Activated naive CD8-positive, alpha-beta T cell treated with anti-CD3 and anti-CD28 coated beads, Interleukin-2, amount 10 ng/mL, durations not matched to agents 7 days and 5 days (primary cell): ENCODE data around the gene TMEM19. TPM values are rescaled to one million over a fixed set of nuclear protein-coding genes. Genes with fewer than 3 reads are reported as not detected.
A peak's percentile ranks its signal among the peaks of the same experiment; 100 is the strongest.

Experiments used
- ATAC-seq: fragments of 150-1000 bp; cut with Tn5 transposase; one replicate; pipeline ENCODE4 v1.10.0; 2021; ENCODE audit warnings: low read depth, moderate library complexity
- POLR2A ChIA-PET: fragments of 350-600 bp; sonication (Branson Sonifier 250); formaldehyde crosslinking; loops from one replicate; lab custom pipeline; 2021; ENCODE audit warnings: antibody characterized with exemption; lab: Charles Lee
- DNase-seq: peaks from one replicate; pipeline ENCODE4 v3.0.0; 2021
- H3K27ac Mint-ChIP-seq: one replicate; pipeline ENCODE4 v1.8.0; 2022; ENCODE audit warnings: mild to moderate bottlenecking, mixed read lengths
- H3K27me3 Mint-ChIP-seq: one replicate; pipeline ENCODE4 v1.8.0; 2022; ENCODE audit warnings: mild to moderate bottlenecking, moderate library complexity, mixed read lengths
- H3K36me3 Mint-ChIP-seq: one replicate; pipeline ENCODE4 v1.8.0; 2021; ENCODE audit warnings: mild to moderate bottlenecking, mixed read lengths
- H3K4me1 Mint-ChIP-seq: one replicate; pipeline ENCODE4 v1.8.0; 2021; ENCODE audit warnings: mixed read lengths
- H3K4me3 Mint-ChIP-seq: one replicate; pipeline ENCODE4 v1.8.0; 2022; ENCODE audit warnings: mild to moderate bottlenecking, moderate library complexity, mixed read lengths
- H3K9me3 Mint-ChIP-seq: one replicate; pipeline ENCODE4 v1.8.0; 2021; ENCODE audit warnings: mixed read lengths
- total RNA-seq, 2 experiments: library from RNA; stranded (reverse); gene quantifications; one replicate each; pipeline ENCODE4 v1.2.3, GENCODE V29; 2021

TMEM19 gene
- 10 to 100 TPM; 17.0 to 18.5 TPM for total RNA-seq

DNA sequence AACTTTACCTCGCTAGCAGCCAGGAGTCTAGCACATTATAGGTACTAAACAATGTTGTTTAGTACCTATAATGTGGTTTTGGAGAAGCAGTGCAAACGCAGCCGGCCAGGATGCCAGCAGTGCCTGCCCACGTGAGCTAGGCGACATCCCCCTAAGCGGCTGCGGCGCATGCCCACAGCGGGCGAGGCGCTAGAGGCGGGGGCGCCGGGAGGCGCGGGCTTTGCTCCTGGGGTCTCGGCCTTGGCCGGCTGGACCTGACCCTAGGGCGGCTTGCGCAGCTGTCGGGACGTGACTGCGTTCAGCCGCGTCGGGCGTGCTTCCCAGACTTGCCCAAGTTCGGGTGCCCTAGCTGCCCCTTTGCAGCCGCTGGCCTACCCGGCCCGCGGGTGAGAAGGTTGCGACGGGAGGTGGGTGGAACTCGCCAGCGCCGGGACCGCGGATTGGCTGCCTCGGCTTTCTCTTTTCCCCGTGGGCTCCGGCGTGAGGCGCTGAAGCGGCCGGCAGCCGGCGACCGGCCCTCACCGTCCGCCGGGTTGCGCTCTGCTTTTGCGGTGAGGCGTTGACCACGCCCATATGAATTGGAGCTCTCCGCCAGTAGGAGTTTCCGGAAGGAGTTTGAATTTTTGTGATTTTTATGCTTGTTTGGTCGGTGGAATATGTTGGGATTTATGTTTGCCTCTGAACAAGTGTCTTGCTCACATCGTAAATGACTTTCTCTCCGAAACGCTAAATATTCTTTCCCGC is at the start of gene TMEM19:
TSS of gene TMEM19 (plus strand) at position 169 of the 744 bp plus-strand sequence. CDS start 599 bp downstream, outside the sequence.
- Mint-ChIP-seq H3K4me3 (peak within 1 kb of the TSS; percentile 98), H3K27me3 (no peaks in the 10 kb centered on the region), H3K4me1 (peaks cover 18% of the 10 kb centered on the region), H3K9me3 (no peaks in the 10 kb centered on the region), H3K36me3 (peaks cover 2% of the 10 kb centered on the region), H3K27ac (peak within 1 kb of the TSS; percentile 98)
- DNase-seq (peak; percentile 87), ATAC-seq (peak; percentile 95)
- POLR2A ChIA-PET: interaction anchor here (0.6 to 5.5 kb wide), 9 partner anchors 20 to 1164 kb away, joined by 3 to 127 read pairs (median 3); partner anchors contain the start of genes RAB21, TBC1D15, THAP2 and ZFC3H1

DNA sequence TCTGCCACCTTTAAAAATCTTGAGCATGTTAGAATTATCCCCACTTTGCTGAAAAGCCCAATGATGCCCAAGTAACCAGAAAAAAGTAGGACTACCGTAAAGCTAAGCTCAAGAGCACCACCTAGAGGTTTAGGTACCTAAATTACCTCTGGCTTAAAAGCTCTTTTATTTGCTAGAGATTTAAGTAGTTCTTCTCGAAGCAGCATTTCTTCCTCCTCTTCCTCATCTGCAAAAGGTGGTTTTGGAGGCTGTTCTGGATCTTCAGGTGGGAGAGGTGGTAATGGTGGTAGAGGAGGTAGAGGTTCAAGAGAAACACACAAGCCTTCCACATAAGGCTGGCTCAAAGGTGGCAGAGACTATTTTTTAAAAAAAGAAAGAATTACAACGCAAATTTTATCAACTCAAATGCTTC is 49.2 kb upstream of the TMEM19 start:
- Mint-ChIP-seq H3K4me3 (no peak overlapping the region), H3K4me1 (peaks cover 9% of the 10 kb centered on the region), H3K36me3 (peaks cover 23% of the 10 kb centered on the region), H3K27ac (peak overlapping the region; percentile 44), H3K9me3 (no peaks in the 10 kb centered on the region), H3K27me3 (no peaks in the 10 kb centered on the region)
- POLR2A ChIA-PET: interaction anchor here (1.2 kb wide), 1 partner anchor 27 kb away, joined by 3 read pairs; the partner anchor contains the start of genes THAP2 and ZFC3H1
- DNase-seq (no peak), ATAC-seq (peak; percentile 52)

DNA sequence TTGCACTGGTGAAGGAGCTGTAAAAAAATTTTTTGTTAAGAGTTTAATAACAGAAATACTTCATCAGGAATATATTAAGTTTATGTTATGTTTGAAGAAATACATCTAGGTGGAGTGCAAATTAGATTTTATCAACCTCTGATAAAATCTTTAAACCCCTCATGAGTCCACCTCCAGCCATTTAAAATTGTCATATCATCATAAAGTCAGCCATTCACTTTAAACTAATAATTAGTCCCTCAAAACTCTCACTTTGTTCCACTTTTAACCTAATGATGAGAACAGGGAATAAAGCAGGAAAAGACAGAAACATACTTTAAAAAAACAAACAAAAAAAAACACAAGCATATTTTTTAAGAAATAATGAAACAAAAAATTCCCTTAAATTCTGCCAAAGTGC is 47.4 kb upstream of the TMEM19 start:
- H3K4me1 Mint-ChIP-seq: peaks cover 12% of the 10 kb centered on the region
- H3K36me3 Mint-ChIP-seq: peaks cover 26% of the 10 kb centered on the region
- ATAC-seq (no peak), DNase-seq (no peak)
- no peaks in the 10 kb centered on the region for H3K27me3 Mint-ChIP-seq
- no peaks in the 10 kb centered on the region for H3K9me3 Mint-ChIP-seq
- no peak overlapping the region for H3K4me3 Mint-ChIP-seq
- POLR2A ChIA-PET: no interaction called here
- no peak overlapping the region for H3K27ac Mint-ChIP-seq

DNA sequence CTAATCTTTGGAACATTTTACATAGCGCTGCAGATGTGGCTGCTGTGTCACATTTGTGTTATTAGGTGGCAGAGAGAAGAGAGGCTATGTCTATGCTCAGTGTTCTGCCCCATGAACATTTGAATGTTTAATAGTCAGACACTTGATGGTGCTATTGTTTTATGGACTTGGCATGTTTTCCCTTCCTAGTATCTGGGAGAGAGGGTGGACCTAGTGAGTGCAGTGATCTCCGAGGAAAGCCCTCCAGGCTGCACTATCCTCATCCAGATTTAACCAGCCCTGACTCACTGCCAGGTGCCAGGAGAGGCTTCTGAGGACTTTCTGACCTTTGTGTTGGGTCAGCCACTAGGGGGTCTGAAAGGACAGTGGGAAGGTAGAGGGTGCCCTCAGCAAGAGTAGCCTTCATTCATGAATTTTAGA is 46.5 kb upstream of the TMEM19 start:
- DNase-seq: no peak
- H3K9me3 Mint-ChIP-seq: no peaks in the 10 kb centered on the region
- H3K4me3 Mint-ChIP-seq: no peak overlapping the region
- H3K36me3 Mint-ChIP-seq: peaks cover 31% of the 10 kb centered on the region
- H3K27ac Mint-ChIP-seq: no peak overlapping the region
- ATAC-seq: no peak
- H3K4me1 Mint-ChIP-seq: peaks cover 15% of the 10 kb centered on the region
- no peaks in the 10 kb centered on the region for H3K27me3 Mint-ChIP-seq
- POLR2A ChIA-PET: no interaction called here

DNA sequence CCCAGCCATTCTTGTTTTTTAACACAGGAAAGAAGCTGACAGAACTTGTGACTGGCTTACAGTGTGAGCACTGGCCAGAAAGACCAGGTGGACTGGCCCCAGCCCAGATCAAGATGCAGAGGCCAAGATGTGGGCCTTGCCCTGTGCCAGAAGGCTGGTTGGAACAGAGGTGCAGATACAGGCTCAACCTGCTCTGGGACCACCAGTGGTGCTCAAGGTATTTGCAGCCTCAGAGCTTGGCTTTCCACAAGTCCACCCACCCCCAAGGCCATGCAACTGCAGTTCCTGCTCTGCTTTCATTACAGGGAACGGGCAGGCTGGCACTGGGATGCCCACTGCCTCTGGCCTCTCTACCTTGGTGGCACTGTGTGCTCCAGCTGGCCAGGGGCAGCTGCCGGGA is 45.6 kb upstream of the TMEM19 start:
- H3K9me3 Mint-ChIP-seq: no peaks in the 10 kb centered on the region

DNA sequence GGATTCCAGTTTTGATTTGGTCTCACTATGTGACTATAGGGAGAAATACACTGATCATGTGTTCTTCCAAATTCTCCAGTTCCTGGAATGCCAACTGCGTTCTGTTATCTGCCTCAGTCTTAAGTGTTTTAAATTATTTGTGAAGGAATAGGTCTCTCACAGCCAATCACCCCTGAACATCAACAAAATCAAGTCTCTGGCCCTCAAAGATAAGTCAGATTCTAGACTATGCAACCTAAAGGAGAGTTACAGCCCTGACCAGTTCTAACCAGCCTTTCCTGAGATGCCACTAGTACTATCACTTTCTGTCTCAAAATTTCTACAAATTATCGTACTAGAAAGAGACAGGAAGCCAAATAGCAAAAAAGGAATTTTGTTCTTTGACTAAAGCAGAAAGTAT is 44.5 kb upstream of the TMEM19 start:
- peaks cover 19% of the 10 kb centered on the region for H3K4me1 Mint-ChIP-seq
- POLR2A ChIA-PET: no interaction called here
- no peaks in the 10 kb centered on the region for H3K27me3 Mint-ChIP-seq
- DNase-seq (no peak), ATAC-seq (no peak)
- H3K27ac Mint-ChIP-seq: no peak overlapping the region
- H3K36me3 Mint-ChIP-seq: peaks cover 28% of the 10 kb centered on the region
- no peaks in the 10 kb centered on the region for H3K9me3 Mint-ChIP-seq
- H3K4me3 Mint-ChIP-seq: no peak overlapping the region

More for the DNA sequence above, 45.6 kb upstream of the TMEM19 start:
- DNase-seq (no peak), ATAC-seq (no peak)
- H3K4me3 Mint-ChIP-seq: no peak overlapping the region
- POLR2A ChIA-PET: no interaction called here
- peaks cover 19% of the 10 kb centered on the region for H3K4me1 Mint-ChIP-seq
- no peak overlapping the region for H3K27ac Mint-ChIP-seq
- peaks cover 27% of the 10 kb centered on the region for H3K36me3 Mint-ChIP-seq
- H3K27me3 Mint-ChIP-seq: no peaks in the 10 kb centered on the region

DNA sequence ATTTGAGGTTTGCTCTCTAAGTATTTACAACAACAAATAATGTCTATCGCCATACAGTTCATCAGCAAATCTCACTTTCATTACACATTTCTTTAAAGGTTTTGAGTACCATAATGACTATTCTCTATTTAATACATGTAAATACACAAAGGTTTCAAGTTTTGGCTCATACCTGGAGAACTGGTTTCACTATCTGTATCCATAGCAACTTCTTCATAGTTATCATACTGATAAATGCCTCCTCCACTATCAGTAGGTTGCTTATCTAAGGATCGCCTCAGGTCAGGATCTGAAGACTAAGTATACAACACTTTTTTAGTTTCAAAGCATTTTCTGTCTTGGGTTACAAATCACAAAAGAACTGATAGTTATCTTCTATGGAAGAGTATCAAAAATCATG is 43.6 kb upstream of the TMEM19 start:
- DNase-seq (no peak), ATAC-seq (no peak)
- Mint-ChIP-seq H3K4me1 (peaks cover 16% of the 10 kb centered on the region), H3K9me3 (no peaks in the 10 kb centered on the region), H3K36me3 (peaks cover 28% of the 10 kb centered on the region), H3K27ac (no peak overlapping the region), H3K27me3 (no peaks in the 10 kb centered on the region), H3K4me3 (no peak overlapping the region)
- POLR2A ChIA-PET: interaction anchor here (0.6 kb wide), 1 partner anchor 155 kb away, joined by 6 read pairs; no protein-coding TSS in a partner anchor

DNA sequence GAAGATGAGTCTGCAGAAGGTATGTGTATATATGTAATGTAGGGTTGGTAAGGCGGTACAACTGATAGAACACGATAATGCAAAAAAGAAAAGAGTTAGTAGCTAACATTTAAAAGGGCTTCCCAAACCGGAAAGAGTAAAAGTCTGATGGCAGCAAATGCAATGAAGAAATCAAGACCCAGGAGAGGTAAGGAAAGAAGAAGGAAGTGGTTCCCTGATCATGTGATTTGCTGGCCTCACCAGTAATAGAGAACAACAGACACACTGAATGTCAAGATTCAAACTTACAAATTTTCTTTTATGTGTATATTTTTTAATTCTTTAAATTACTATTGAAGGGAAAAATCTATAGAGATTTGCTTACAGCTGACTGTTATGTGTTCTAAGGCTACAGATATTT is 40.6 kb upstream of the TMEM19 start:
- peaks cover 14% of the 10 kb centered on the region for H3K4me1 Mint-ChIP-seq
- POLR2A ChIA-PET: interaction anchor here (2.5 kb wide), 1 partner anchor 18 kb away, joined by 14 read pairs; the partner anchor contains the start of gene ZFC3H1
- H3K9me3 Mint-ChIP-seq: no peaks in the 10 kb centered on the region
- H3K4me3 Mint-ChIP-seq: no peak overlapping the region
- ATAC-seq: no peak
- H3K36me3 Mint-ChIP-seq: peaks cover 40% of the 10 kb centered on the region
- no peak for DNase-seq
- H3K27ac Mint-ChIP-seq: peak overlapping the region; percentile 59
- H3K27me3 Mint-ChIP-seq: no peaks in the 10 kb centered on the region

DNA sequence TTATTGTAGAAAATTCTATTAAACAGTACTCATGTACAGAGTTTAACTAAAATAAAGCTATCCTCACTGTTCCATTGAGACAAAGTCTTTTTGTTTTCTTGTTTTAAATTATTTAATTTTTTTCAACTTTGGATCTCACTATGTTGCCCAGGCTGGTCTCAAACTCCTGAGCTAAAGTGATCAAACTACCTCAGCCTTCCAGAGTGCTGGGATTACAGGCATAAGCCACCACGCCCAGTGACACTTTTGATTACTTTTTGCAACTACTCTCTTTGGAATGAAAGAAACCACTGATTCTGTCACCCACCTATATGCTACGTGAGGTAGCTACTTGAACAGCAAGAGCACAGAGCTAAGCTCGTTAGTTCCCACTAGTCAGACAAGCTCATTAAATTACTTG is 39.4 kb upstream of the TMEM19 start:
- Mint-ChIP-seq H3K4me1 (peaks cover 13% of the 10 kb centered on the region), H3K27me3 (no peaks in the 10 kb centered on the region), H3K36me3 (peaks cover 37% of the 10 kb centered on the region), H3K27ac (peak overlapping the region; percentile 35), H3K4me3 (no peak overlapping the region), H3K9me3 (no peaks in the 10 kb centered on the region)
- POLR2A ChIA-PET: interaction anchor here (2.5 kb wide), 1 partner anchor 16 kb away, joined by 14 read pairs; the partner anchor contains the start of gene ZFC3H1
- ATAC-seq: no peak
- DNase-seq: no peak

DNA sequence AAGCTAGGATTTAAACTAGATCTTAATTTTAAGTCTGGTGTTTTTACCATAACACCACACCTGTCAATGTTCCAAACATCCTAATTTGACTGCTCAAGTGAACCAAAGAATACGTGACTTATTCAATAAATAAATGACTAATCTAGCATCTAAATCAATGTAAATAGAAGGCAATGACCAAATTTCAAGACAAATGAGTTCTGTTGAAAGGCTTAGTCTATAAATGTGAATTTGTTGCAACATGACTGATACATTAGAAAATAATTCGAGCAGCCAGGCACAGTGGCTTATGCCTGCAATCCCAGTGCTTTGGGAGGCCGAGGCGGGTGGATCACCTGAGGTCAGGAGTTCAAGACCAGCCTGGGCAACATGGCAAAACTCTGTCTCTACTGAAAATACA is 37.3 kb upstream of the TMEM19 start:
- Mint-ChIP-seq H3K27me3 (no peaks in the 10 kb centered on the region), H3K27ac (no peak overlapping the region), H3K4me1 (peaks cover 10% of the 10 kb centered on the region), H3K9me3 (no peaks in the 10 kb centered on the region), H3K4me3 (no peak overlapping the region), H3K36me3 (peaks cover 29% of the 10 kb centered on the region)
- ATAC-seq: no peak
- no peak for DNase-seq
- POLR2A ChIA-PET: no interaction called here

DNA sequence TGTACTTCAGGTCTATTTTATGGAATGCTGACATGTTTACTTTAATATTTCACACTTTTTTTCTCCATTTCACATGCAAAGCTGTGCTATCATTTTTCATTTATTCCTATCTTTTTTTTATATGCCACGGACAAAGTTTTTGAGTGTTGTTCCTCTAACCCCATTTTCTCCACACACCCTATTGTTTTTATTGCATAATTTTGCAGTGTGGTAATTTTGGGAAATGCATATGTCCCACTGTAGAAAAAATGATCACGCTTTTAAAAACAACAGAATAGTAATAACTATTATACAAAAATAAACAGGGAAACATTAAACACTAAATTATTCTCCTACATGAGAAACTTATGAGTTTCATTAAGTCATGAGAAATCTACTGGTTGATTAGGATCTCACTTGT is 36.5 kb upstream of the TMEM19 start:
- H3K9me3 Mint-ChIP-seq: peaks cover 3% of the 10 kb centered on the region
- DNase-seq (no peak), ATAC-seq (no peak)
- POLR2A ChIA-PET: no interaction called here
- peaks cover 27% of the 10 kb centered on the region for H3K36me3 Mint-ChIP-seq
- H3K27me3 Mint-ChIP-seq: no peaks in the 10 kb centered on the region
- peaks cover 7% of the 10 kb centered on the region for H3K4me1 Mint-ChIP-seq
- no peak overlapping the region for H3K4me3 Mint-ChIP-seq
- no peak overlapping the region for H3K27ac Mint-ChIP-seq

DNA sequence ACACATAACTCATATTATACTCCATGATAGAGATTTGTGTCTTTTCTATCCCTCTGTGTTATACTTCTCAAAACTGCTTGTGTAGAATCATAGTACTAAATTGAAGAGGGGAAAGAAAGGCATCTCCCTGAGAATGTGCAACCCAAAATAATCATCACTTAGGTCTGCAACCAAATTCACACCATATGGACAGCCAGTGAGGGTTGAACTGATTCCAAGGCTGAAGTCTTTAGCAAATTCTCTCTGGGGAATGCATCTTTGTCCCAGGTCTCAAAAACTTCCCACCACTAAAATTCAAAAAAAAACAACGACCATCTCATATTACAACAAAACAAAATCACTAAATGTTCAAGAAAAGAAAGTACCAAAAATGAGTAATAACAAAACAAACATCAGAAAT is 33.2 kb upstream of the TMEM19 start:
- H3K36me3 Mint-ChIP-seq: peaks cover 40% of the 10 kb centered on the region
- H3K9me3 Mint-ChIP-seq: peaks cover 4% of the 10 kb centered on the region
- DNase-seq (no peak), ATAC-seq (no peak)
- H3K4me3 Mint-ChIP-seq: no peak overlapping the region
- POLR2A ChIA-PET: interaction anchor here (1.0 kb wide), 1 partner anchor 12 kb away, joined by 3 read pairs; the partner anchor contains the start of gene THAP2
- H3K4me1 Mint-ChIP-seq: peaks cover 19% of the 10 kb centered on the region
- H3K27ac Mint-ChIP-seq: no peak overlapping the region
- H3K27me3 Mint-ChIP-seq: no peaks in the 10 kb centered on the region

DNA sequence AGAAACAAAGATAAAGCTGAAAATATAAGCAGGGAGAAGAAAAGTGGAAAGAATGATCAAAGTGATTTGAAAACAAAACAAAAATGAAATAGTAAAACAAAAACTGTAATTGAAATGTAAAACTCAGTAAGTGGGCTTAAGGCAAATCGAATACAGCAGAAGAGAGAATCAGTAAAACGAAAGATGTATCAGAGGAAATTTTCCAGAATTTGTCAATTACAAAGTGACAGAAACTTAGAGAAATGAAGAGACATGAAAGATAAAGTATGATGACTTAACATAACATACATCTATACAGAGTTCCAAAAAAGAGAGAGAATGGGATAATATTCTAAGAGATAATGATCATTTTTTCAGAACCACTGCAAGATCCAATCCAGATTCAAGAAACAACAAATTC is 32.7 kb upstream of the TMEM19 start:
- Mint-ChIP-seq H3K36me3 (peaks cover 41% of the 10 kb centered on the region), H3K27me3 (no peaks in the 10 kb centered on the region), H3K4me1 (peaks cover 19% of the 10 kb centered on the region), H3K9me3 (peaks cover 4% of the 10 kb centered on the region), H3K4me3 (no peak overlapping the region), H3K27ac (no peak overlapping the region)
- DNase-seq (no peak), ATAC-seq (no peak)
- POLR2A ChIA-PET: interaction anchor here (1.0 kb wide), 1 partner anchor 11 kb away, joined by 3 read pairs; the partner anchor contains the start of gene THAP2

DNA sequence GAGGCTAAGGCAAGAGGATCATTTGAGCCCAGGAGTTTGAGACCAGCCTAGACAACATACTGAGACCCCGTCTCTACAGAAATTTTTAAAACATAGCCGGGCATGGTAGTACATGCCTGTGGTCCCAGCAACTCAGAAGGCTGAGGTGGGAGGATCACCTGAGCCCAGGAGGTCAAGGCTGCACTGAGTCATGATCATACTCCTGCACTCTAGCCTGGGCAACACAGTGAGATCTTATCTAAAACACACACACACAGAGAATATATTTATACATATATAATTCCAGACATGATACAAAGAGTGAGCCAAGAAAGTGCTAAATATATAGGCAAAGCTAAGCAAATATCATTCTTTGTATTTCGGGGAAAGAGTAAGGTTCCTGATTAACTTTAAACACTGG is 31.7 kb upstream of the TMEM19 start:
- POLR2A ChIA-PET: no interaction called here
- peaks cover 45% of the 10 kb centered on the region for H3K36me3 Mint-ChIP-seq
- ATAC-seq: no peak

More for the DNA sequence above, 31.7 kb upstream of the TMEM19 start:
- Mint-ChIP-seq H3K9me3 (peaks cover 4% of the 10 kb centered on the region), H3K27me3 (no peaks in the 10 kb centered on the region), H3K27ac (no peak overlapping the region), H3K4me1 (peaks cover 27% of the 10 kb centered on the region), H3K4me3 (no peak overlapping the region)
- DNase-seq: no peak
